Naive thymus-derived CD4-positive, alpha-beta T cell (primary cell): ENCODE measurements around the gene TMEM151B. TPM values are rescaled to one million over a fixed set of nuclear protein-coding genes. Genes with fewer than 3 reads are reported as not detected.

Experiments used
- ATAC-seq: fragments of 150-1000 bp; cut with Tn5 transposase; 2 replicates; pipeline ENCODE4 v1.10.0; 2021; ENCODE audit warnings: mild to moderate bottlenecking, moderate library complexity
- CTCF ChIA-PET: fragments of 350-600 bp; sonication (Branson Sonifier 250); formaldehyde crosslinking; loops from one replicate; lab custom pipeline; 2021; ENCODE audit warnings: antibody characterized with exemption; lab: Charles Lee
- POLR2A ChIA-PET: fragments of 350-600 bp; sonication (Branson Sonifier 250); formaldehyde crosslinking; loops from one replicate; lab custom pipeline; 2021; ENCODE audit warnings: antibody characterized with exemption, inconsistent platforms; lab: Charles Lee
- DNase-seq, 9 donors: peaks; one replicate each; pipeline versions ENCODE4 v3.0.0 to v3.0.0-alpha.2; 2020 to 2022; ENCODE audit warnings: mixed read lengths in 1 of 9
- H3K27ac ChIP-seq: one replicate; pipeline ENCODE4 v1.7.0; 2013; ENCODE audit warnings: mild to moderate bottlenecking, low read depth, low read length, moderate library complexity
- H3K27me3 ChIP-seq, 2 donors: one replicate each; pipeline ENCODE4 v1.7.0; 2013; ENCODE audit warnings: low read length in 2 of 2, mild to moderate bottlenecking in 2 of 2, moderate library complexity in 2 of 2; ENCODE audit not compliant: control insufficient read depth in 2 of 2, insufficient read depth in 2 of 2
- H3K36me3 ChIP-seq, 3 experiments: 1 replicate in 2 of 3; 2 replicates in 1 of 3; pipeline ENCODE4 v1.7.0; 2013; ENCODE audit warnings: low read length in 3 of 3, mild to moderate bottlenecking in 3 of 3, moderate library complexity in 1 of 3; ENCODE audit not compliant: insufficient read depth in 3 of 3, control insufficient read depth in 2 of 3
- H3K4me1 ChIP-seq, 2 donors: one replicate each; pipeline ENCODE4 v1.7.0; 2013; ENCODE audit warnings: low read length in 2 of 2, mild to moderate bottlenecking in 2 of 2, moderate library complexity in 1 of 2; ENCODE audit not compliant: control insufficient read depth in 2 of 2, insufficient read depth in 2 of 2
- H3K4me3 ChIP-seq: 2 replicates; pipeline ENCODE4 v1.7.0; 2013; ENCODE audit warnings: mild to moderate bottlenecking, low read length
- H3K9me3 ChIP-seq, 3 experiments: 1 replicate in 2 of 3; 2 replicates in 1 of 3; pipeline ENCODE4 v1.7.0; 2013; ENCODE audit warnings: low read length in 3 of 3; ENCODE audit not compliant: control insufficient read depth in 2 of 3
- H3K27ac Mint-ChIP-seq, 9 donors: one replicate each; pipeline ENCODE4 v1.8.0; 2020 to 2022; ENCODE audit warnings: mixed read lengths in 9 of 9, mild to moderate bottlenecking in 8 of 9, moderate library complexity in 5 of 9, inconsistent platforms in 2 of 9
- H3K27me3 Mint-ChIP-seq, 5 donors: one replicate each; pipeline ENCODE4 v1.8.0; 2021 to 2022; ENCODE audit warnings: mixed read lengths in 5 of 5, mild to moderate bottlenecking in 1 of 5
- H3K36me3 Mint-ChIP-seq, 5 donors: one replicate each; pipeline ENCODE4 v1.8.0; 2020 to 2022; ENCODE audit warnings: mixed read lengths in 5 of 5, mild to moderate bottlenecking in 3 of 5, inconsistent platforms in 1 of 5
- H3K4me1 Mint-ChIP-seq, 7 donors: one replicate each; pipeline ENCODE4 v1.8.0; 2020 to 2022; ENCODE audit warnings: mixed read lengths in 7 of 7, mild to moderate bottlenecking in 3 of 7, inconsistent platforms in 1 of 7
- H3K4me3 Mint-ChIP-seq, 10 donors: one replicate each; pipeline ENCODE4 v1.8.0; 2020 to 2022; ENCODE audit warnings: mild to moderate bottlenecking in 10 of 10, mixed read lengths in 10 of 10, moderate library complexity in 6 of 10, inconsistent platforms in 2 of 10
- H3K9me3 Mint-ChIP-seq, 11 donors: one replicate each; pipeline ENCODE4 v1.8.0; 2020 to 2022; ENCODE audit warnings: mixed read lengths in 11 of 11, mild to moderate bottlenecking in 4 of 11, inconsistent platforms in 1 of 11, moderate library complexity in 1 of 11
- intact Hi-C, 2 donors: fragments of 100-400 bp; cut with micrococcal nuclease; formaldehyde crosslinking; loops; one replicate each; pipeline ENCODE4 v1.15.1; 2023
- polyA plus RNA-seq, 2 donors: library from polyadenylated mRNA; unstranded; fragments of 300-500 nt; fragmentation: Illumina TruSeq; gene quantifications; one replicate each; pipeline ENCODE4 v1.2.3, GENCODE V29; 2021
- total RNA-seq, 6 experiments: library from RNA in 5 of 6; stranded (reverse) in 5 of 6; gene quantifications; 1 replicate in 5 of 6; 2 replicates in 1 of 6; pipeline ENCODE4 v1.2.3 and lab custom pipeline; 2021 to 2026

The TMEM151B gene
- total and polyA plus RNA-seq, 7 experiments from 2014 or later = 0.22 TPM; not detected in 6

GRCh38 chr6:44253307-44254101, 16.7 kb upstream of the TMEM151B start:
- Histone ChIP-seq H3K9me3 (no peaks in the 10 kb centered on the region), H3K27ac (no peak overlapping the region), H3K4me3 (no peak overlapping the region), H3K36me3 (peaks cover 20 to 74% (median 41%) of the 10 kb centered on the region in 3 experiments), H3K4me1 (peaks cover 19 to 24% of the 10 kb centered on the region in 2 donors), H3K27me3 (no peaks in the 10 kb centered on the region)
- ATAC-seq = peak; percentile 24
- peaks cover 0 to 9% (median 0%) of the 10 kb centered on the region in 11 donors for H3K9me3 Mint-ChIP-seq
- peak overlapping the region in 3 of 10 donors; percentile 1 to 23 (median 15) for H3K4me3 Mint-ChIP-seq
- intact Hi-C loops = loop anchor here (1.0 kb wide), 1 partner anchor 81 kb away; no protein-coding TSS in a partner anchor
- H3K27me3 Mint-ChIP-seq = no peaks in the 10 kb centered on the region
- H3K27ac Mint-ChIP-seq = peak overlapping the region in 7 of 9 donors; percentile 9 to 90 (median 44)
- ChIA-PET POLR2A (interaction anchor here (1.5 to 3.3 kb wide), 2 partner anchors 9 to 11 kb away, joined by 5 to 12 read pairs; partner anchors contain the start of gene NFKBIE), CTCF (interaction anchor here (0.7 to 1.1 kb wide), 5 partner anchors 8 to 161 kb away, joined by 3 to 4 read pairs (median 3); partner anchors contain the start of gene SLC29A1)
- peaks cover 15 to 60% (median 45%) of the 10 kb centered on the region in 5 donors for H3K36me3 Mint-ChIP-seq
- peak in 7 of 9 donors; percentile 48 to 63 (median 55) for DNase-seq
- peaks cover 34 to 90% (median 80%) of the 10 kb centered on the region in 7 donors for H3K4me1 Mint-ChIP-seq

GRCh38 chr6:44254191-44255104, 15.8 kb upstream of the TMEM151B start:
- ChIA-PET CTCF (interaction anchor here (0.6 to 2.7 kb wide), 7 partner anchors 8 to 162 kb away, joined by 3 to 10 read pairs (median 3); partner anchors contain the start of gene SLC29A1), POLR2A (interaction anchor here (1.5 to 4.7 kb wide), 3 partner anchors 8 to 10 kb away, joined by 5 to 142 read pairs (median 12); partner anchors contain the start of genes HSP90AB1 and NFKBIE)
- Mint-ChIP-seq H3K4me1 (peaks cover 26 to 85% (median 73%) of the 10 kb centered on the region in 7 donors), H3K9me3 (peaks cover 0 to 9% (median 0%) of the 10 kb centered on the region in 11 donors), H3K27me3 (no peaks in the 10 kb centered on the region), H3K4me3 (peak overlapping the region in 7 of 10 donors; percentile 1 to 87 (median 78)), H3K27ac (peak overlapping the region; percentile 39 to 96 (median 80)), H3K36me3 (peaks cover 14 to 56% (median 38%) of the 10 kb centered on the region in 5 donors)
- no peak for ATAC-seq
- intact Hi-C loops = loop anchor here in 1 of 2 donors (5.0 kb wide), 1 partner anchor 1802 kb away; the partner anchor contains the start of gene TRERF1
- peaks cover 13 to 16% of the 10 kb centered on the region in 2 donors for H3K4me1 ChIP-seq
- H3K27me3 ChIP-seq = no peaks in the 10 kb centered on the region
- H3K27ac ChIP-seq = no peak overlapping the region
- no peaks in the 10 kb centered on the region for H3K9me3 ChIP-seq
- DNase-seq = no peak
- peaks cover 20 to 71% (median 31%) of the 10 kb centered on the region in 3 experiments for H3K36me3 ChIP-seq
- H3K4me3 ChIP-seq = no peak overlapping the region

GRCh38 chr6:44255105-44255808, 15.0 kb upstream of the TMEM151B start:
- no peak for DNase-seq
- no peak for ATAC-seq
- Histone ChIP-seq H3K9me3 (no peaks in the 10 kb centered on the region), H3K4me3 (no peak overlapping the region), H3K4me1 (peaks cover 13 to 16% of the 10 kb centered on the region in 2 donors), H3K36me3 (peaks cover 20 to 69% (median 25%) of the 10 kb centered on the region in 3 experiments), H3K27me3 (no peaks in the 10 kb centered on the region), H3K27ac (peak overlapping the region; percentile 87)
- peaks cover 0 to 9% (median 0%) of the 10 kb centered on the region in 11 donors for H3K9me3 Mint-ChIP-seq
- peak overlapping the region; percentile 78 to 93 (median 86) for H3K4me3 Mint-ChIP-seq
- no peaks in the 10 kb centered on the region for H3K27me3 Mint-ChIP-seq
- CTCF ChIA-PET = interaction anchor here (0.6 to 2.7 kb wide), 4 partner anchors 11 to 50 kb away, joined by 3 to 10 read pairs (median 6); no protein-coding TSS in a partner anchor
- intact Hi-C loops = loop anchor here in 1 of 2 donors (5.0 kb wide), 1 partner anchor 1803 kb away; the partner anchor contains the start of gene TRERF1
- peaks cover 24 to 77% (median 65%) of the 10 kb centered on the region in 7 donors for H3K4me1 Mint-ChIP-seq
- peak overlapping the region; percentile 75 to 96 (median 88) for H3K27ac Mint-ChIP-seq
- peaks cover 8 to 48% (median 30%) of the 10 kb centered on the region in 5 donors for H3K36me3 Mint-ChIP-seq
- POLR2A ChIA-PET = interaction anchor here (3.3 to 4.7 kb wide), 2 partner anchors 9 to 10 kb away, joined by 12 to 142 read pairs; partner anchors contain the start of genes HSP90AB1 and NFKBIE

- Mint-ChIP-seq H3K27ac (peak overlapping the region; percentile 75 to 96 (median 88)), H3K4me3 (peak overlapping the region; percentile 78 to 93 (median 86)), H3K36me3 (peaks cover 6 to 49% (median 26%) of the 10 kb centered on the region in 5 donors), H3K27me3 (no peaks in the 10 kb centered on the region), H3K9me3 (peaks cover 0 to 9% (median 0%) of the 10 kb centered on the region in 11 donors), H3K4me1 (peaks cover 25 to 72% (median 64%) of the 10 kb centered on the region in 7 donors)
- H3K4me3 ChIP-seq = peak overlapping the region; percentile 74
- H3K36me3 ChIP-seq = peaks cover 14 to 68% (median 17%) of the 10 kb centered on the region in 3 experiments
- H3K27ac ChIP-seq = peak overlapping the region; percentile 87
- H3K9me3 ChIP-seq = no peaks in the 10 kb centered on the region
- peaks cover 13 to 16% of the 10 kb centered on the region in 2 donors for H3K4me1 ChIP-seq
- POLR2A ChIA-PET = interaction anchor here (0.8 to 4.7 kb wide), 10 partner anchors 9 to 124 kb away, joined by 3 to 142 read pairs (median 5); partner anchors contain the start of genes AARS2, HSP90AB1 and NFKBIE
- CTCF ChIA-PET = interaction anchor here (0.7 to 2.7 kb wide), 10 partner anchors 9 to 124 kb away, joined by 3 to 22 read pairs (median 5); partner anchors contain the start of gene HSP90AB1
- H3K27me3 ChIP-seq = no peaks in the 10 kb centered on the region
- intact Hi-C loops = loop anchor here in 1 of 2 donors (2.0 to 5.0 kb wide), 2 partner anchors 17 to 1804 kb away; partner anchors contain the start of gene TRERF1
- no peak for ATAC-seq
- peak in 1 of 9 donors; percentile 28 for DNase-seq
Measured at GRCh38 chr6:44255871-44256774, 14.1 kb upstream of the TMEM151B start.
